SU-DHL-6 (cell line): ENCODE measurements around the gene SMIM5.

Experiments used
- EZH2phosphoT487 ChIP-seq: fragments of 200-600 bp; sonication (generic), shearing (Covaris generic); conservative IDR thresholded peaks from 2 replicates; pipeline ENCODE4 v1.6.1; 2018; ENCODE audit warnings: mild to moderate bottlenecking, antibody characterized with exemption, low read length, moderate library complexity, mixed read lengths
- TF ChIP-seq, protein P1 (sequence below): fragments of 200-600 bp; sonication (generic); IDR thresholded peaks from one replicate; pipeline ENCODE4 v1.5.1; 2017; ENCODE audit warnings: antibody characterized with exemption, mild to moderate bottlenecking, low read length, moderate library complexity; ENCODE audit not compliant: insufficient read depth, poor library complexity, severe bottlenecking

DNA sequence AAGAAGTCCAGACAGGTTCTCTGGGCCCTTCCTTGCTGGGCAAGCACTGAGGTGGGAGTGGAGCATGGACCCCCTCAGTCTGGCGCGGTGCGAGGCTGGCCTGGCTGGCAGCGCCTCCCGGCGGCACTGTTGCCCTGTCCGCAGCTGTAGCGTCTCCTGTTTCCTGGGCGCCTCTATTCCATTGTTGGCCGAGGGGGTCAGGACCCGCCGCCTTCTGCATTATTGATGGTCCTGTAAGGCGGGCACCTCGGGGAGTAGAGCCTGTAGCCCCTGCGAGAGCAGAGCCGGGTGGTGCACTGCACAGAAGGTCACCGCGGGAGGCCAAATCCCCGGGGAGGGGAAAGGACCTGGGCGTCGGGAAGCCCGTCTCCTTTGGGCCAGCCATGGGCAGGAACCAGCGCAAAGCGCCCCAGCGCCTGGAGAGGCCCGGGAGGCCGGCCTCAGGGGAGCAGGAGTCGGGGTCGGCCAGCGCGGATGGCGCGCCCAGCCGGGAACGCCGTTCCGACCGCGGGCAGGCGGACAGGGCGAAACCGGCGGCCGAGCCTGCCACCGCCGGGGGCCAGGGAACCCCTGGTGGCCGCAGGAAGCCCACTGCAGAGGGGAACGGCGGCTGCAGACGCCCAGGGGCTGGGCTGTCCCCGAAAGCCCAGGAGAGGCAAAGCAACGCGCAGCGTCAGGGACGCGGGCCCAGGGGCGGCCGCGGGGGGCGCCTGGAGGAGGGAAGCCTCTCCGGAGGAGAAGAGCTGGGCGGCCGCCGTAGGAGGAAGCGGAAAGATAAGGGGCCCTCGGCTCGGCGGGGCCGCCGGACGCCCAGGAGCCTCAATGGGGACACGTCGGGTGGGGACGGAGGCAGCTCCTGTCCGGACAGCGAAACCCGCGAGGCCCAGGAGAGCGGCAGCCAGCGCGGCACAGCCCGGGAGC lies 45.3 kb upstream of the SMIM5 start, which contains the start of gene MYO15B:
- TF ChIP-seq, protein P1, sequence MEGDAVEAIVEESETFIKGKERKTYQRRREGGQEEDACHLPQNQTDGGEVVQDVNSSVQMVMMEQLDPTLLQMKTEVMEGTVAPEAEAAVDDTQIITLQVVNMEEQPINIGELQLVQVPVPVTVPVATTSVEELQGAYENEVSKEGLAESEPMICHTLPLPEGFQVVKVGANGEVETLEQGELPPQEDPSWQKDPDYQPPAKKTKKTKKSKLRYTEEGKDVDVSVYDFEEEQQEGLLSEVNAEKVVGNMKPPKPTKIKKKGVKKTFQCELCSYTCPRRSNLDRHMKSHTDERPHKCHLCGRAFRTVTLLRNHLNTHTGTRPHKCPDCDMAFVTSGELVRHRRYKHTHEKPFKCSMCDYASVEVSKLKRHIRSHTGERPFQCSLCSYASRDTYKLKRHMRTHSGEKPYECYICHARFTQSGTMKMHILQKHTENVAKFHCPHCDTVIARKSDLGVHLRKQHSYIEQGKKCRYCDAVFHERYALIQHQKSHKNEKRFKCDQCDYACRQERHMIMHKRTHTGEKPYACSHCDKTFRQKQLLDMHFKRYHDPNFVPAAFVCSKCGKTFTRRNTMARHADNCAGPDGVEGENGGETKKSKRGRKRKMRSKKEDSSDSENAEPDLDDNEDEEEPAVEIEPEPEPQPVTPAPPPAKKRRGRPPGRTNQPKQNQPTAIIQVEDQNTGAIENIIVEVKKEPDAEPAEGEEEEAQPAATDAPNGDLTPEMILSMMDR = no peak
- no peak for TF ChIP-seq EZH2phosphoT487
